Colonic mucosa (tissue), 4 donors: ENCODE results near the gene METRN. TPM values are rescaled to one million over a fixed set of nuclear protein-coding genes. Genes with fewer than 3 reads are reported as not detected.

ENCODE experiments used
- DNase-seq: peaks from one replicate; pipeline ENCODE4 v3.0.0-alpha.2; 2020
- H3K27ac ChIP-seq: fragments of 200-600 bp; one replicate; pipeline ENCODE4 v1.8.0; 2021
- H3K27me3 ChIP-seq: fragments of 200-600 bp; one replicate; pipeline ENCODE4 v1.8.0; 2021
- H3K36me3 ChIP-seq: fragments of 200-600 bp; one replicate; pipeline ENCODE4 v1.8.0; 2021
- H3K4me1 ChIP-seq: fragments of 200-600 bp; one replicate; pipeline ENCODE4 v1.8.0; 2021; ENCODE audit warnings: mild to moderate bottlenecking
- H3K4me3 ChIP-seq: fragments of 200-600 bp; one replicate; pipeline ENCODE4 v1.8.0; 2021
- H3K9ac ChIP-seq, 2 donors: one replicate each; pipeline ENCODE4 v1.7.0; 2013; ENCODE audit warnings: control low read depth in 2 of 2, low read depth in 2 of 2, low read length in 2 of 2
- H3K9me3 ChIP-seq: fragments of 200-600 bp; one replicate; pipeline ENCODE4 v1.8.0; 2021
- CTCF ChIP-seq: fragments of 200-600 bp; IDR thresholded peaks from one replicate; pipeline ENCODE4 v1.8.0; 2022; ENCODE audit warnings: antibody characterized with exemption, mild to moderate bottlenecking
- intact Hi-C: fragments of 100-400 bp; cut with DNase I; formaldehyde crosslinking; loops from one replicate; pipeline ENCODE4 v1.14.1; 2022
- total RNA-seq, 2 donors: library from RNA; stranded (reverse); fragmentation: NEBNext Ultra II Directional in 1 of 2; extraction: Animal tissue kit (Norgen Biotek cat#: 25700) in 1 of 2; gene quantifications; one replicate each; pipeline ENCODE4 v1.2.1, GENCODE V29; 2021
- donor health status: healthy.
- donor health status: DM: no; HTN: no; CAD: no.
- donor health status: DM: no; HTN: no; CAD: no.

METRN gene
- total RNA-seq, 2 donors from 2014 or later: 23.3 to 50.0 TPM

- no peaks in the 10 kb centered on the region for H3K9me3 ChIP-seq
- no peak overlapping the region for H3K4me3 ChIP-seq
- H3K4me1 ChIP-seq: peaks cover 31% of the 10 kb centered on the region
- DNase-seq: no peak
- no peak for TF ChIP-seq CTCF
- no peaks in the 10 kb centered on the region for H3K27me3 ChIP-seq
- no peak overlapping the region for H3K9ac ChIP-seq
- intact Hi-C loops: no loop called here
- no peaks in the 10 kb centered on the region for H3K36me3 ChIP-seq
- H3K27ac ChIP-seq: no peak overlapping the region
Observed at GRCh38 chr16:716768-717325, 1.9 kb downstream of the METRN start.

GRCh38 chr16:717450-718245 is 2.7 kb downstream of the METRN start:
- no peak for DNase-seq
- Histone ChIP-seq H3K9me3 (no peaks in the 10 kb centered on the region), H3K4me3 (no peak overlapping the region), H3K9ac (no peak overlapping the region), H3K27ac (no peak overlapping the region), H3K27me3 (no peaks in the 10 kb centered on the region), H3K4me1 (peaks cover 31% of the 10 kb centered on the region), H3K36me3 (no peaks in the 10 kb centered on the region)
- intact Hi-C loops: no loop called here
- no peak for TF ChIP-seq CTCF

- DNase-seq: no peak
- no peak for TF ChIP-seq CTCF
- Histone ChIP-seq H3K36me3 (no peaks in the 10 kb centered on the region), H3K4me1 (peaks cover 31% of the 10 kb centered on the region), H3K4me3 (no peak overlapping the region), H3K27ac (no peak overlapping the region), H3K27me3 (no peaks in the 10 kb centered on the region), H3K9me3 (no peaks in the 10 kb centered on the region), H3K9ac (peak overlapping the region in 1 of 2 donors; percentile 46)
- intact Hi-C loops: no loop called here
Observed at GRCh38 chr16:718389-718788, 3.5 kb downstream of the METRN start.

- peak; percentile 74 for DNase-seq
- peaks cover 31% of the 10 kb centered on the region for H3K4me1 ChIP-seq
- no peak for TF ChIP-seq CTCF
- no peaks in the 10 kb centered on the region for H3K9me3 ChIP-seq
- no peaks in the 10 kb centered on the region for H3K27me3 ChIP-seq
- intact Hi-C loops: no loop called here
- no peak overlapping the region for H3K27ac ChIP-seq
- H3K4me3 ChIP-seq: no peak overlapping the region
- H3K36me3 ChIP-seq: no peaks in the 10 kb centered on the region
- peak overlapping the region in 1 of 2 donors; percentile 46 for H3K9ac ChIP-seq
Observed at GRCh38 chr16:718922-719321, 4.0 kb downstream of the METRN start.

GRCh38 chr16:719815-720446 is 5.0 kb downstream of the METRN start:
- TF ChIP-seq CTCF: no peak
- Histone ChIP-seq H3K4me3 (peak overlapping the region; percentile 72), H3K36me3 (no peaks in the 10 kb centered on the region), H3K9ac (peak overlapping the region; percentile 85 to 99), H3K9me3 (no peaks in the 10 kb centered on the region), H3K27ac (peak overlapping the region; percentile 84), H3K4me1 (peaks cover 26% of the 10 kb centered on the region), H3K27me3 (no peaks in the 10 kb centered on the region)
- DNase-seq: peak; percentile 43
- intact Hi-C loops: no loop called here
